IgD-negative memory B cell (primary cell): ENCODE data around the gene SUPT3H. TPM values are rescaled to one million over a fixed set of nuclear protein-coding genes. Genes with fewer than 3 reads are reported as not detected.

Experiments
- H3K27ac Mint-ChIP-seq, 3 donors: one replicate each; pipeline ENCODE4 v1.8.0; 2020 to 2022; ENCODE audit warnings: mild to moderate bottlenecking in 3 of 3, mixed read lengths in 3 of 3, moderate library complexity in 1 of 3
- H3K27me3 Mint-ChIP-seq: one replicate; pipeline ENCODE4 v1.8.0; 2021; ENCODE audit warnings: mixed read lengths
- H3K36me3 Mint-ChIP-seq: one replicate; pipeline ENCODE4 v1.8.0; 2020; ENCODE audit warnings: mild to moderate bottlenecking, mixed read lengths
- H3K4me1 Mint-ChIP-seq, 3 donors: one replicate each; pipeline ENCODE4 v1.8.0; 2020 to 2022; ENCODE audit warnings: mixed read lengths in 3 of 3, mild to moderate bottlenecking in 1 of 3
- H3K4me3 Mint-ChIP-seq, 4 donors: one replicate each; pipeline ENCODE4 v1.8.0; 2020 to 2022; ENCODE audit warnings: mild to moderate bottlenecking in 4 of 4, mixed read lengths in 4 of 4, moderate library complexity in 3 of 4
- H3K9me3 Mint-ChIP-seq, 3 donors: one replicate each; pipeline ENCODE4 v1.8.0; 2020 to 2021; ENCODE audit warnings: mixed read lengths in 3 of 3, mild to moderate bottlenecking in 1 of 3
- polyA plus RNA-seq: library from polyadenylated mRNA; unstranded; fragments of 300-500 nt; fragmentation: Illumina TruSeq; gene quantifications from one replicate; pipeline ENCODE4 v1.2.3, GENCODE V29; 2021

The SUPT3H gene
- polyA plus RNA-seq, 1 donor from 2014 or later = 8.5 TPM

DNA sequence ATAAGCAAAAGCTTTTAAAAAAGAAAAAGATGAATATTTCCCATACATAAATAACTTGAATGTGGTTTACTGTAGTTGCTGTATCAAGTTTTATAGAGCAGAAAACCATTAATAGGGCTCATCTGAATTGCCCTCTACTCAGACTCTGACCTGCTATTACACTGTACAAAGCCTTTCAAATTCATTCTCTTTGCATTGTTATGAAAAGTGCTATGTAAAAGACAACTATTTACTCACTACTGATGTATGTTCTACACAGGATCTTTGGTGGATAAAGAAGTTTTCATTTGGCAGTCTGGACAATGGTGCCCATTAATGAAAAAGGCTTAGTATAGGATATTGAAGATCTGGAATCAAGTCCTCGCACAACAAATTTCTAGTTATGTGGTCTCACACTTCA is 248.7 kb downstream of the SUPT3H start:
- no peaks in the 10 kb centered on the region for H3K27me3 Mint-ChIP-seq
- H3K27ac Mint-ChIP-seq = no peak overlapping the region
- H3K36me3 Mint-ChIP-seq = no peaks in the 10 kb centered on the region
- no peak overlapping the region for H3K4me3 Mint-ChIP-seq
- no peaks in the 10 kb centered on the region for H3K9me3 Mint-ChIP-seq
- H3K4me1 Mint-ChIP-seq = no peaks in the 10 kb centered on the region

- Mint-ChIP-seq H3K4me1 (no peaks in the 10 kb centered on the region), H3K36me3 (no peaks in the 10 kb centered on the region), H3K27me3 (no peaks in the 10 kb centered on the region), H3K4me3 (no peak overlapping the region), H3K27ac (no peak overlapping the region), H3K9me3 (no peaks in the 10 kb centered on the region)
Measured at GRCh38 chr6:45127185-45127584, 250.5 kb downstream of the SUPT3H start.

DNA sequence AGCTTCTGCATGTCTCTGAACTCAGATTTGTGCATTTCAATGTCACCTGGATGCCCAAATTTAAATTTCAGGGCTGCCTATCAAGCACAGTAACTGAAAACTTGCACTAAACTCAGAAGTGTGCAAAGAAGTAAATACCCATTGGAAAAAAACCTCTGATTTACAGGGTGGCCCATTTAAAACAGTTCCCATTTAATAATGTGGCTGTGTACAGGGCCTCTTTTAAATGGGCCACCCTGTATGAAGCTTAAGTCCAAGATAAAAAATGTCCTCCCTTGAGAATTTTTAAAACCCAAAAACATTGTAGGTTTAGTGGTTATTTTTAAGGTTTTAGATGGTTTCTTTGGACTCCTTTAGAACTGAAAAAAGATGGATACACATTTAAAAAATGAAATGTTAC is 251.7 kb downstream of the SUPT3H start:
- no peaks in the 10 kb centered on the region for H3K36me3 Mint-ChIP-seq
- no peaks in the 10 kb centered on the region for H3K9me3 Mint-ChIP-seq
- no peak overlapping the region for H3K4me3 Mint-ChIP-seq
- no peaks in the 10 kb centered on the region for H3K4me1 Mint-ChIP-seq
- no peaks in the 10 kb centered on the region for H3K27me3 Mint-ChIP-seq
- H3K27ac Mint-ChIP-seq = no peak overlapping the region

GRCh38 chr6:45123023-45123422 is 254.7 kb downstream of the SUPT3H start:
- Mint-ChIP-seq H3K4me1 (no peaks in the 10 kb centered on the region), H3K27me3 (no peaks in the 10 kb centered on the region), H3K36me3 (no peaks in the 10 kb centered on the region), H3K9me3 (no peaks in the 10 kb centered on the region), H3K4me3 (no peak overlapping the region), H3K27ac (no peak overlapping the region)

GRCh38 chr6:45118754-45119153 is 259.0 kb downstream of the SUPT3H start:
- H3K27me3 Mint-ChIP-seq = no peaks in the 10 kb centered on the region
- no peaks in the 10 kb centered on the region for H3K9me3 Mint-ChIP-seq
- no peak overlapping the region for H3K27ac Mint-ChIP-seq
- H3K36me3 Mint-ChIP-seq = no peaks in the 10 kb centered on the region
- H3K4me3 Mint-ChIP-seq = no peak overlapping the region
- H3K4me1 Mint-ChIP-seq = peaks cover 0 to 3% (median 0%) of the 10 kb centered on the region in 3 donors

DNA sequence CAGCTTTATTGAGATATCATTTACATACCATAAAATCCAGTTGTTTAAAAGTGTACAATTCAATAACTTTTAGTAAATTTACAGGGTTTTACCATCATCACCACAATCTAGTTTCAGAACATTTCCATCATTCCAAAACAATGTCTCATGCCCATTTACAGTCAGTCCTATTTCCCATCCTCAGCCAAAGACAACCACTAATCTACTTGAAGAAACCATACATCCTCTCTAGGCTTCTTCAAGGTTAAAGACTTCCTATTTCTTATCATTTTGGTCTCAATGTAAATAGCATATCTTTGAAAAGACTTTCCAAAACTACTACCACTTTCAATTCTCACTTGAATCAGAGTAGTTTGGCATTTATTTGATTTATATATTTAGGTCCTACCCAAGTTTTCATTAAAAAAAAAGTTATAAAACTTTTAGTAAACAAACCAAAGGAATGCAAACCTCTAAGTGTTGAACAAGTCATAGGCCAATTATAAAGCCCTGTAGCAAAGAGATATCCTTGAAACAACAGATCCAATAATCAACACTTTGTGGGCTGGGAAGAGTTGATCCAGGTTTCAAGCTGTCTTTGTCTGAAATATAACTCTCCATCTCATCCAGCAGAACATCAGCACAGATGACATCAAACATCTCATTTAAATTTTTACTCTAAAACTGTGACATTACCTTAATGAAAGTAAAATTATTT is 260.9 kb downstream of the SUPT3H start:
- H3K27ac Mint-ChIP-seq = no peak overlapping the region

GRCh38 chr6:45115696-45116095 is 262.0 kb downstream of the SUPT3H start:
- no peaks in the 10 kb centered on the region for H3K36me3 Mint-ChIP-seq
- H3K27ac Mint-ChIP-seq = no peak overlapping the region
- H3K9me3 Mint-ChIP-seq = no peaks in the 10 kb centered on the region
- peaks cover 0 to 3% (median 0%) of the 10 kb centered on the region in 3 donors for H3K4me1 Mint-ChIP-seq
- no peaks in the 10 kb centered on the region for H3K27me3 Mint-ChIP-seq
- H3K4me3 Mint-ChIP-seq = no peak overlapping the region

More for the DNA sequence above, 260.9 kb downstream of the SUPT3H start:
- Mint-ChIP-seq H3K4me1 (peaks cover 0 to 3% (median 0%) of the 10 kb centered on the region in 3 donors), H3K27me3 (no peaks in the 10 kb centered on the region), H3K36me3 (no peaks in the 10 kb centered on the region), H3K4me3 (no peak overlapping the region), H3K9me3 (no peaks in the 10 kb centered on the region)

GRCh38 chr6:45112711-45113110 is 265.0 kb downstream of the SUPT3H start:
- no peaks in the 10 kb centered on the region for H3K9me3 Mint-ChIP-seq
- peaks cover 4 to 10% (median 5%) of the 10 kb centered on the region in 3 donors for H3K4me1 Mint-ChIP-seq
- H3K36me3 Mint-ChIP-seq = no peaks in the 10 kb centered on the region
- H3K27me3 Mint-ChIP-seq = no peaks in the 10 kb centered on the region
- H3K27ac Mint-ChIP-seq = no peak overlapping the region
- H3K4me3 Mint-ChIP-seq = no peak overlapping the region

DNA sequence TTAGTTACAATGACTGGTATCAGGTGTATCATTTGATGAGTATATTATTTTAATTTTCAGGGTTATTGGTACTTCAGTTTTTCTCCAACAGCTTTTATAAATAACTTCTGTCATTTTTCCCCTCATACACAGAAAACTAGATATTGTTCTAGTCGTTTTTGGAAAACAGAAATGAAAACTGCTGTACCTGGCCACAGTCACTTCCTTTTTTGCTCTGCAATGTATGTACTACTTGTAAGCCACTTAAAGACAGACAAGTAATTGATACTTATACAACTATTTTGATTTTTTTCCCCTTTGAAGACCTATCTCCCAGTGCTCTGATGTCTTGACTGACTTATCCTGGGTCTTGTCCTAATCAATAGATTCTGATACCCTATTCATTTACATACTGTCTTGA is 268.2 kb downstream of the SUPT3H start:
- Mint-ChIP-seq H3K36me3 (no peaks in the 10 kb centered on the region), H3K27ac (no peak overlapping the region), H3K4me1 (peaks cover 4 to 7% (median 5%) of the 10 kb centered on the region in 3 donors), H3K4me3 (no peak overlapping the region), H3K9me3 (no peaks in the 10 kb centered on the region), H3K27me3 (no peaks in the 10 kb centered on the region)

- peaks cover 5 to 7% (median 5%) of the 10 kb centered on the region in 3 donors for H3K4me1 Mint-ChIP-seq
- H3K9me3 Mint-ChIP-seq = no peaks in the 10 kb centered on the region
- no peak overlapping the region for H3K4me3 Mint-ChIP-seq
- H3K27me3 Mint-ChIP-seq = no peaks in the 10 kb centered on the region
- no peak overlapping the region for H3K27ac Mint-ChIP-seq
- peaks cover 7% of the 10 kb centered on the region for H3K36me3 Mint-ChIP-seq
Measured at GRCh38 chr6:45105170-45105820, 272.4 kb downstream of the SUPT3H start.

DNA sequence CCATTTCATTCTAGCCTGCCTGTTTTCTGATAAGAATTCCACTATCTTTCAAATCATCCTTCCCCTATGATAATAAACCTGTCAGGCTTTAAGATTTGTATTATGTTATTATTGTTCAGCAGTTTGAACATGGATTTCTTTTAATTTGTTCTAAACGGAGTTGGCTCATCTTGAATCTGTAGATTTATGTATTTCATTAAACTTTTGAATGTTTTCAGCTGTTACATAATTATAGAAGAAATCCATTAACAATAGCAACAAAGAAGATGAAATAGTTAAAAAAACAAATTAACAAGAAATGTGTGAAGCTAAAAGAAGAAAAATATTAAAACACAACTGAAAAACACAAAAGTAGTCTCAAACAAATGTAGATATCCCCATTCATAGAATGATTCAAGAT is 273.3 kb downstream of the SUPT3H start:
- H3K4me3 Mint-ChIP-seq = no peak overlapping the region
- H3K36me3 Mint-ChIP-seq = peaks cover 7% of the 10 kb centered on the region
- no peaks in the 10 kb centered on the region for H3K9me3 Mint-ChIP-seq
- H3K27ac Mint-ChIP-seq = no peak overlapping the region
- H3K4me1 Mint-ChIP-seq = peaks cover 0 to 3% (median 2%) of the 10 kb centered on the region in 3 donors
- H3K27me3 Mint-ChIP-seq = no peaks in the 10 kb centered on the region

GRCh38 chr6:45098256-45098655 is 279.5 kb downstream of the SUPT3H start:
- no peak overlapping the region for H3K27ac Mint-ChIP-seq
- H3K9me3 Mint-ChIP-seq = peaks cover 0 to 2% (median 0%) of the 10 kb centered on the region in 3 donors
- H3K4me1 Mint-ChIP-seq = peaks cover 0 to 2% (median 0%) of the 10 kb centered on the region in 3 donors
- no peak overlapping the region for H3K4me3 Mint-ChIP-seq
- peaks cover 8% of the 10 kb centered on the region for H3K36me3 Mint-ChIP-seq
- H3K27me3 Mint-ChIP-seq = no peaks in the 10 kb centered on the region

DNA sequence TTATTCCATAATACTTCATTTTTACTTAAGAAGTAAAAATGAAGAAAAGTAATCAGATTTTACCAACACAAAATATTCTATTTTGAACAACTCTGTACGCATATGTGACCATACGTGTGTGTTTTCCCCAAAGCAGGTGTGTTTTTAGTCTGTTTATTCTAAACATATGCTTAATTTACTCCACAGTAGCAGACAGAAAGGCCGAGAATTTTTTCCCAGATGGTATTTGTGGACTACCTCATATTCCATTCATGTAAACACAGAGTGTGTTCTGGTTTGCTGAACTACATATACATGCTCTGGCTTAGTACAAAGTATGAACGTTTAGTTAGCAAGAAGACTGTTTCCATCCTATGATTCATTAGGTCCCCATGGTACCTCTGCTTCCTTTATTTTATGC is 282.9 kb downstream of the SUPT3H start:
- peaks cover 0 to 2% (median 0%) of the 10 kb centered on the region in 3 donors for H3K9me3 Mint-ChIP-seq
- H3K27me3 Mint-ChIP-seq = no peaks in the 10 kb centered on the region
- H3K27ac Mint-ChIP-seq = no peak overlapping the region
- no peak overlapping the region for H3K4me3 Mint-ChIP-seq
- no peaks in the 10 kb centered on the region for H3K4me1 Mint-ChIP-seq
- H3K36me3 Mint-ChIP-seq = peaks cover 3% of the 10 kb centered on the region

DNA sequence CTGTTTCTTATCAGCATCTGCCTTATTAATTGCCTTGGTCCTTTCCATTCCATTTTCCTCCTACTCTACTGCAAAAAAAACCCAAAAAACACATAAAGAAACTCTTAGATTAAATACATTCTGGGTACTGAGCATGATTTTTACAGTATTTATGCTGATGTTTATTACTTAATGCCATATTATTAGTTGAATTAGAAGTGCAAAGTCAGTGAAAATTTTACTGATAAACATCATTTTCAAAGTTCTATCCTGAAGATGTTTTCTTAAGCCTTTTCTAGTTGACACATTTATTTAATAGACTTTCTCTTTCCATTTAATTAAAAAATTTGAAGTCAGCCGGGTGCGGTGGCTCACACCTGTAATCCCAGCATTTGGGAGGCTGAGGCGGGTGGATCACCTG is 285.6 kb downstream of the SUPT3H start:
- Mint-ChIP-seq H3K27ac (no peak overlapping the region), H3K27me3 (no peaks in the 10 kb centered on the region), H3K4me3 (no peak overlapping the region), H3K36me3 (peaks cover 1% of the 10 kb centered on the region), H3K9me3 (peaks cover 0 to 2% (median 0%) of the 10 kb centered on the region in 3 donors), H3K4me1 (no peaks in the 10 kb centered on the region)

GRCh38 chr6:45086360-45087084 is 291.2 kb downstream of the SUPT3H start:
- Mint-ChIP-seq H3K36me3 (peaks cover 3% of the 10 kb centered on the region), H3K27me3 (no peaks in the 10 kb centered on the region), H3K9me3 (no peaks in the 10 kb centered on the region), H3K4me1 (no peaks in the 10 kb centered on the region), H3K4me3 (no peak overlapping the region), H3K27ac (no peak overlapping the region)
